Gastroesophageal sphincter (tissue), 3 donors: ENCODE results near the gene ATP11A.

Source experiments
- CTCF ChIP-seq, 4 experiments: fragments of 200-600 bp in 2 of 4; fragments of 450-650 bp in 2 of 4; sonication (generic) in 1 of 4; IDR thresholded peaks; one replicate each; pipeline ENCODE4 v1.5.1; 2017 to 2019; ENCODE audit warnings: antibody characterized with exemption in 4 of 4, mild to moderate bottlenecking in 2 of 4, moderate library complexity in 2 of 4
- POLR2A ChIP-seq, 2 donors: fragments of 450-650 bp; IDR thresholded peaks; one replicate each; pipeline ENCODE4 v1.6.1; 2017; ENCODE audit warnings: antibody characterized with exemption in 2 of 2, mild to moderate bottlenecking in 2 of 2, moderate library complexity in 1 of 2
- POLR2AphosphoS5 ChIP-seq: sonication (generic); formaldehyde crosslinking; IDR thresholded peaks from one replicate; pipeline ENCODE4 v1.6.1; 2017; ENCODE audit warnings: antibody characterized with exemption

- TF ChIP-seq POLR2AphosphoS5 (no peak), CTCF (IDR thresholded peaks at IDR 0.05) (no peak), POLR2A (IDR thresholded peaks at IDR 0.05) (no peak)
Measured at GRCh38 chr13:112779856-112780604, 90.2 kb downstream of the ATP11A start.
